Activated CD8-positive, alpha-beta T cell treated with anti-CD3 and anti-CD28 coated beads, Interleukin-2, amount 10 ng/mL, durations not matched to agents 7 days and 5 days (primary cell): Measurements from ENCODE around the gene PLD1. TPM values are rescaled to one million over a fixed set of nuclear protein-coding genes. Genes with fewer than 3 reads are reported as not detected.
"Not testable (repeated sequence)": the region's sequence is repeated elsewhere in the genome, so short reads cannot be mapped to it uniquely, and the experiment has no call there.

Experiments used
- ATAC-seq: fragments of 150-1000 bp; cut with Tn5 transposase; one replicate; pipeline ENCODE4 v1.10.0; 2021; ENCODE audit warnings: moderate library complexity
- CTCF ChIA-PET: fragments of 350-600 bp; sonication (Branson Sonifier 250); formaldehyde crosslinking; loops from one replicate; lab custom pipeline; 2021; ENCODE audit warnings: antibody characterized with exemption; lab: Charles Lee
- POLR2A ChIA-PET: fragments of 350-600 bp; sonication (Branson Sonifier 250); formaldehyde crosslinking; loops from one replicate; lab custom pipeline; 2021; ENCODE audit warnings: antibody characterized with exemption; lab: Charles Lee
- DNase-seq: peaks from one replicate; pipeline ENCODE4 v3.0.0-alpha.2; 2020
- H3K27ac Mint-ChIP-seq: one replicate; pipeline ENCODE4 v1.8.0; 2021; ENCODE audit warnings: mild to moderate bottlenecking, mixed read lengths
- H3K27me3 Mint-ChIP-seq: one replicate; pipeline ENCODE4 v1.8.0; 2021; ENCODE audit warnings: low read depth, mixed read lengths
- H3K36me3 Mint-ChIP-seq: one replicate; pipeline ENCODE4 v1.8.0; 2021; ENCODE audit warnings: low read depth, mixed read lengths
- H3K4me1 Mint-ChIP-seq: one replicate; pipeline ENCODE4 v1.8.0; 2021; ENCODE audit warnings: low read depth, mixed read lengths
- H3K4me3 Mint-ChIP-seq: one replicate; pipeline ENCODE4 v1.8.0; 2021; ENCODE audit warnings: mild to moderate bottlenecking, mixed read lengths
- H3K9me3 Mint-ChIP-seq: one replicate; pipeline ENCODE4 v1.8.0; 2022; ENCODE audit warnings: mixed read lengths; ENCODE audit not compliant: insufficient read depth
- total RNA-seq, 2 experiments: library from RNA; stranded (reverse); gene quantifications; one replicate each; pipeline ENCODE4 v1.2.3, GENCODE V29; 2021

Gene PLD1
- 1 to 10 TPM in 1 of 2 experiments, under 1 TPM in 1; 0.29 to 1.1 TPM for total RNA-seq

- H3K36me3 Mint-ChIP-seq: no peaks in the 10 kb centered on the region
- DNase-seq (peak; percentile 64), ATAC-seq (peak; percentile 91)
- peaks cover 13% of the 10 kb centered on the region for H3K4me1 Mint-ChIP-seq
- CTCF ChIA-PET: interaction anchor here (0.8 to 1.1 kb wide), 2 partner anchors 20 to 532 kb away, joined by 3 read pairs; no protein-coding TSS in a partner anchor
- peak within 1 kb of the TSS; percentile 39 for H3K27ac Mint-ChIP-seq
- peaks cover 31% of the 10 kb centered on the region for H3K27me3 Mint-ChIP-seq
- no peaks in the 10 kb centered on the region for H3K9me3 Mint-ChIP-seq
- H3K4me3 Mint-ChIP-seq: peak within 1 kb of the TSS; percentile 77
- POLR2A ChIA-PET: no interaction called here
Observed at GRCh38 chr3:171809861-171810628, at the start of gene PLD1. PLD1 (minus strand) TSS chr3:171810483; CDS start chr3:171738051, 72,432 bp downstream.

- CTCF ChIA-PET, H3K36me3 Mint-ChIP-seq, H3K4me3 Mint-ChIP-seq, H3K27ac Mint-ChIP-seq, H3K4me1 Mint-ChIP-seq, DNase-seq, ATAC-seq, POLR2A ChIA-PET: not testable (repeated sequence)
- Mint-ChIP-seq H3K9me3 (peaks cover 21% of the 10 kb centered on the region), H3K27me3 (peaks cover 12% of the 10 kb centered on the region)
Observed at GRCh38 chr3:171858770-171859169, 48.5 kb upstream of the PLD1 start.

GRCh38 chr3:171854649-171855305 lies 44.5 kb upstream of the PLD1 start:
- ATAC-seq: no peak
- no peak for DNase-seq
- H3K9me3 Mint-ChIP-seq: peaks cover 27% of the 10 kb centered on the region
- H3K4me1 Mint-ChIP-seq: no peaks in the 10 kb centered on the region
- no peak overlapping the region for H3K27ac Mint-ChIP-seq
- CTCF ChIA-PET: interaction anchor here (1.0 kb wide), 1 partner anchor 13 kb away, joined by 3 read pairs; no protein-coding TSS in a partner anchor
- H3K36me3 Mint-ChIP-seq: peaks cover 2% of the 10 kb centered on the region
- H3K4me3 Mint-ChIP-seq: no peak overlapping the region
- H3K27me3 Mint-ChIP-seq: peaks cover 9% of the 10 kb centered on the region
- POLR2A ChIA-PET: no interaction called here

DNA sequence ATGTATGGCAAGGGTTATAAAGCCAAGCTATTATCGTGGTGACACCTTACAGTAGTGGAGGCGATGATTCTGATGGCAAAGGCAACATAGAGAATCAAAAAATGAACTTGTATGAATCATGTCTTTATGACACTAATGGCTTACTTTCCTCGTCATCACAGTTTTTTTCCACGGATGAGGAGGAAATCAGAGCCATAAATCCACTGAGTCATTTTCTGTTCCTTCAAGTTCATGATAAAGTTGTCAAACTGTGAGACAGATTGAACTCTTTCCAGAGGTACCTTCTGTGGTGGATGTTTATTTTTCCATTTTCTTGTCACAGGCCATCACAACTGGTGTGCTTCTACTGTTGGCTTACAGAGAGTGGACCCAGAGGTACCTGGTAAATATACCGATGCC lies 41.4 kb upstream of the PLD1 start:
- Mint-ChIP-seq H3K9me3 (peaks cover 22% of the 10 kb centered on the region), H3K27me3 (peaks cover 9% of the 10 kb centered on the region), H3K27ac (no peak overlapping the region), H3K4me3 (no peak overlapping the region), H3K36me3 (peaks cover 2% of the 10 kb centered on the region), H3K4me1 (peaks cover 11% of the 10 kb centered on the region)
- CTCF ChIA-PET: no interaction called here
- POLR2A ChIA-PET: no interaction called here
- no peak for ATAC-seq
- DNase-seq: no peak

DNA sequence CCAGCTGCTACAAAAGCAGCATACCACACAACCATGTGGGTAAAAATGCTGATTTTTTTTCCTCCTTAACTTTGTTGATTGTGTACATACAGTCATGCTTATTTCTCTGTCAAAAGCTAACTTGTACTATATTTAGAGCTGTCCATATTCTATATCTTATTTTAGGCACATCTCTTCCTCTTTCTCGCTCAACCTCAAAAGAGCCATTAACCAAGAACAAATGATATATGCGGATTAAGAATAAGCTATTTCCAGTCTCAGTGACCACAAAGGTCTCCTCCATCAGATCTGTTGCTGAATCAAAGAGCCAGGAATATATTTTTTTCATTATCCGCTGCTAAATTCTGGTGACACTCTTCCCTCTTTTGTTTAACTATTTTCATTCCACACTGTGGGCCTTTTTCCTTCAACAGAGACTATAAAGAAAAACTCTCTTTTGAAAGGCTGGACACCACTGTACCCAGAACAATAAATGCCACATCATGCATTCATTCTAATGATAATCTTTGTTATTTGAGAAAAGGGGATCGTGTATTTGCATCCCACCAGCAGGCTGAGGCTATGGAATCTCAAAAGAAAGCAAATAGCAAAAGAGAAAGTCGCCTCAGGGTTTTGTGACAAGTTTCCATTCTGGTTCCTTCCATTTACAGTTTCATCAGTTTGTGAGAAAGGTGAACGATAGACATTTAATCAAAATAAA lies 40.8 kb upstream of the PLD1 start:
- DNase-seq (no peak), ATAC-seq (no peak)
- no peak overlapping the region for H3K27ac Mint-ChIP-seq
- peaks cover 2% of the 10 kb centered on the region for H3K36me3 Mint-ChIP-seq
- H3K4me1 Mint-ChIP-seq: peaks cover 17% of the 10 kb centered on the region
- no peak overlapping the region for H3K4me3 Mint-ChIP-seq
- H3K27me3 Mint-ChIP-seq: peaks cover 9% of the 10 kb centered on the region
- peaks cover 22% of the 10 kb centered on the region for H3K9me3 Mint-ChIP-seq
- CTCF ChIA-PET: no interaction called here
- POLR2A ChIA-PET: no interaction called here

DNA sequence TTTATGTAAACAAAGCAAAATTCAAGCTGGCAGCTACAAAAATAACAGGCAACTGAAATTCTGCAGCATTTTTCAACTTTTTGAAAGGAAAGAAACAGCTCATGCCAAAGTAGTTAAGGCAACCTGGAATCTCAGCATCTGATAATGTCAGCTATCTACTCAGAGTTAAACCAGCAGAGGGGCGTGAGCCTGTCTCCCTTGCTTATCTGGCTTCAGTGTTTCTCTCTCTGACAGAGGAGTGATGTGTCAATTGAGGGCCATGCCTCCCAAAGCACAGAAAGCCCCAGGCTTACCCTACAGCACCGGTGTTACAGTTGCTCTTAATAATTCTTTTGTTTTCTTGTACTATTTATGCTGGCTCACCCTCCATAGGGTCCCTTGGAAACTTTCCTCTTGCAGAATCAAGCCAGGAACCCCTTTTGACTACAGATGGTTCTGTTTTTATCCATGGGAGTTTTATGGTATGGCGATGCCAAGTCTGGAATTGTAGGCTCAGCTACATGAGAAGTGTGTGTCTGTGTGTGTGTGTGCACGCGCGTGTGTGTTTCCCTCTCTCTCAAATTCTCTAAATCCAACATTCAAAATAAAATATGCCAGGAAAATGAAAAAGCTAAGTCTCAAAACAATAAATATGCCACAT lies 40.2 kb upstream of the PLD1 start:
- Mint-ChIP-seq H3K4me3 (no peak overlapping the region), H3K27ac (no peak overlapping the region), H3K9me3 (peaks cover 15% of the 10 kb centered on the region), H3K4me1 (peaks cover 23% of the 10 kb centered on the region), H3K27me3 (peaks cover 9% of the 10 kb centered on the region), H3K36me3 (peaks cover 2% of the 10 kb centered on the region)
- POLR2A ChIA-PET: no interaction called here
- no peak for DNase-seq
- ATAC-seq: no peak
- CTCF ChIA-PET: no interaction called here

DNA sequence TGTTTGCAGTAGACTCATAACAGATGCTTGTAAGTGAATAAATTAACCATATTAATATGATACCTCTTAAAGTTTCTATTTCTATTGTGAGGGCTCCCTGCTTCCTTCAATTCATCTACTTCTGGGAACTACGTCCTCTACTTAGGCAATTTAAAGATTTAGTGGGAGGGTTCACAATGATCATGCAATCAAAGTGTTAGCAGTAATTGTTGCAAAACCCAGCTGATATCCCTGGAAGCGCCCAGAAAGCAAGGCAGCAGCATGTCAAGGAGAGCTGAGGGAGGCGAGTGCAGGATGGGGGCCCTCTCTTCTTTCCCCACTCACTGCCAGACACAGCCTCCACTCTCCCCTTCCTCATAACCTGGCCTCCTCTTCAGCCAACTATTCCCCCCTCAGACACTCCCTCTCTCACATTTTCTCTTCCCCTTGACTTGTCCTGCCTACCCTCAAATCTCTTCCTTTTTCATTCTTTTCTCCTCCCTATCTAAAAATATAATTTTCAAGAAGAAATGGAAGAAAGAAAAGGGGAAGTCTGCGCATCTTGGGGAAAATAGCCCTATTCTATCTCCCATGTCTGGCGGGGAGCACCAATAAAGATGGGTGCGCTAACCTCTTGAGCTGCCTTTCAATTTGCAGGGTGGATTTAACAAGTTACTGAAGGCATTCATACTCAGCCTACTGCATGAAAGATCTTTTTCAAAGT lies 39.5 kb upstream of the PLD1 start:
- no peak overlapping the region for H3K27ac Mint-ChIP-seq
- ChIA-PET CTCF (no interaction called here), POLR2A (no interaction called here)
- H3K27me3 Mint-ChIP-seq: peaks cover 9% of the 10 kb centered on the region
- no peak for ATAC-seq
- peaks cover 2% of the 10 kb centered on the region for H3K36me3 Mint-ChIP-seq
- no peak for DNase-seq
- peaks cover 24% of the 10 kb centered on the region for H3K4me1 Mint-ChIP-seq
- H3K4me3 Mint-ChIP-seq: no peak overlapping the region
- peaks cover 15% of the 10 kb centered on the region for H3K9me3 Mint-ChIP-seq

DNA sequence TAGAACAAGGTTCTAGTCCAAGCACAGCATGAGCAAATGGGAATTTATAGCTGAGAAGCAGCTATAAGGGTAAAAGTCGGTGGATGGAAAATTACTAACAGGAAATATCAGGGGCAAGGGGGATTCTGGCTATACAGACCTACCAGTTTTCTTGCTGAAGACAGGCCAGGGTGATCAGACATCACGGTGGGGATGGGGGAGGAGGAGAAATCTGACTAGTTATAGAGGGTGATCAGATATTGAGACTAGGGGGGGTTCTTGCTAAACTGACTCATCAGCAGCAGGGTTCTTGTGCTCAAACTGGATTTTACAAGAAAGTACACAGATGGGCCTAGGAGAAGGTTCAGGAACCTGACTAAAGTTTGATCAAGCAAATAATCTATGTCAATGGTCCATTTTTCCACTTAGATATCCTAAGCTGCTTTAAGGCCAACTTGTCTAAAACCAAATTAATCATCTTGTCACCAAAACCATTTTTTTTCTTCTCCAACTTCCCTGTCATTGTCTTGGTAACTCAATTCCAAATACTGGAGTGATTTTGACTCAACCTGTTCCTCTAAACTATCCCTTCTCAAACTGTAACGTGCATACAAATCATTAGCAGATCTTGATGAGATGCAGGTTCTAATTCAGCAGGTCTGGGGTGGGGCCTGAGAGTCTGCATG lies 37.4 kb upstream of the PLD1 start:
- H3K27me3 Mint-ChIP-seq: peaks cover 4% of the 10 kb centered on the region
- ATAC-seq: no peak
- H3K4me1 Mint-ChIP-seq: peaks cover 24% of the 10 kb centered on the region
- no peak for DNase-seq
- ChIA-PET CTCF (no interaction called here), POLR2A (no interaction called here)
- no peak overlapping the region for H3K27ac Mint-ChIP-seq
- peaks cover 3% of the 10 kb centered on the region for H3K9me3 Mint-ChIP-seq
- no peak overlapping the region for H3K4me3 Mint-ChIP-seq
- no peaks in the 10 kb centered on the region for H3K36me3 Mint-ChIP-seq

GRCh38 chr3:171847133-171847532 lies 36.9 kb upstream of the PLD1 start:
- POLR2A ChIA-PET: no interaction called here
- DNase-seq (no peak), ATAC-seq (no peak)
- Mint-ChIP-seq H3K4me1 (peaks cover 24% of the 10 kb centered on the region), H3K4me3 (no peak overlapping the region), H3K27me3 (peaks cover 4% of the 10 kb centered on the region), H3K36me3 (no peaks in the 10 kb centered on the region), H3K27ac (no peak overlapping the region), H3K9me3 (no peaks in the 10 kb centered on the region)
- CTCF ChIA-PET: no interaction called here

DNA sequence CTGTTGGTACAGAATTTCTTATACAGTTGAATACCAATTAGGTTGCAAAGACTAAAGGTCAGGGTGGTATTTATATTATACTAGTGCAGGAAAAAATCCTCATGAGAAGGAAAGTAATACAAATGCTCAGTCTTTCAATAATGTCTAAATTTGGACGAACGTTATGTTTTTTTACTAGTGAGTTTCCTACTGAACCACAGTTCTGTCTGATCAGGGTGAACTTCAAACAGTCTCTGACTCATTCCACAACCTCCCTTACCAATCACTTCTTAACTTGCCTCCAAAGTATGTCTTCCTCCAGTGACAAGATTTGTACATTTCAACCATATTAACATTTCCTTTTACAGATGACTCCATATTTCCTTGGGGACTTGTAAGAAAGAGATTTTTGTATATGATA lies 36.3 kb upstream of the PLD1 start:
- CTCF ChIA-PET: no interaction called here
- Mint-ChIP-seq H3K27me3 (peaks cover 5% of the 10 kb centered on the region), H3K27ac (peak overlapping the region; percentile 17), H3K4me1 (peaks cover 24% of the 10 kb centered on the region), H3K4me3 (peak overlapping the region; percentile 7), H3K36me3 (no peaks in the 10 kb centered on the region), H3K9me3 (no peaks in the 10 kb centered on the region)
- ATAC-seq: peak; percentile 96
- POLR2A ChIA-PET: no interaction called here
- DNase-seq: peak; percentile 48
